Measurements from ENCODE around the gene GP2. TPM values are rescaled to one million over a fixed set of nuclear protein-coding genes. Genes with fewer than 3 reads are reported as not detected.

The GP2 gene
- total and polyA plus RNA-seq, 2 donors (not counting 1 experiment from before 2014, with no cell fraction given), result not detected

GRCh38 chr16:20355114-20355782 lies 27.9 kb upstream of the GP2 start:
- Histone ChIP-seq H3K9me3 (ENCODE audit: control insufficient read depth, insufficient read depth, low read depth, low read length) (no peaks in the 10 kb centered on the region), H3K9ac (ENCODE audit: insufficient read depth, low read length) (no peak overlapping the region), H2AFZ (ENCODE audit: low read length) (no peak overlapping the region), H4K20me1 (ENCODE audit: control insufficient read depth, extremely low read depth, insufficient read depth, low read length) (no peaks in the 10 kb centered on the region), H3K36me3 (ENCODE audit: control insufficient read depth, insufficient read depth, low read length) (no peaks in the 10 kb centered on the region), H3K27ac (ENCODE audit: insufficient read depth, low read length) (no peak overlapping the region), H3K4me2 (ENCODE audit: extremely low read depth, insufficient read depth, low read length) (no peak overlapping the region), H3K4me1 (ENCODE audit: control insufficient read depth, extremely low read depth, insufficient read depth, low read length) (no peaks in the 10 kb centered on the region), H3K79me2 (ENCODE audit: control insufficient read depth, insufficient read depth, low read length) (no peaks in the 10 kb centered on the region), H3K4me3 (replicated peaks in 1 of 4; ENCODE audit: control extremely low read depth in 1 of 4, insufficient read depth in 1 of 4, low read depth in 3 of 4, low read length in 4 of 4) (no peak overlapping the region), H3K27me3 (ENCODE audit: control insufficient read depth, insufficient read depth, low read length) (no peaks in the 10 kb centered on the region)
- no peak for TF ChIP-seq EZH2 (IDR thresholded peaks at IDR 0.05; ENCODE audit: low read length, missing control alignments)
- TF ChIP-seq, protein P1, sequence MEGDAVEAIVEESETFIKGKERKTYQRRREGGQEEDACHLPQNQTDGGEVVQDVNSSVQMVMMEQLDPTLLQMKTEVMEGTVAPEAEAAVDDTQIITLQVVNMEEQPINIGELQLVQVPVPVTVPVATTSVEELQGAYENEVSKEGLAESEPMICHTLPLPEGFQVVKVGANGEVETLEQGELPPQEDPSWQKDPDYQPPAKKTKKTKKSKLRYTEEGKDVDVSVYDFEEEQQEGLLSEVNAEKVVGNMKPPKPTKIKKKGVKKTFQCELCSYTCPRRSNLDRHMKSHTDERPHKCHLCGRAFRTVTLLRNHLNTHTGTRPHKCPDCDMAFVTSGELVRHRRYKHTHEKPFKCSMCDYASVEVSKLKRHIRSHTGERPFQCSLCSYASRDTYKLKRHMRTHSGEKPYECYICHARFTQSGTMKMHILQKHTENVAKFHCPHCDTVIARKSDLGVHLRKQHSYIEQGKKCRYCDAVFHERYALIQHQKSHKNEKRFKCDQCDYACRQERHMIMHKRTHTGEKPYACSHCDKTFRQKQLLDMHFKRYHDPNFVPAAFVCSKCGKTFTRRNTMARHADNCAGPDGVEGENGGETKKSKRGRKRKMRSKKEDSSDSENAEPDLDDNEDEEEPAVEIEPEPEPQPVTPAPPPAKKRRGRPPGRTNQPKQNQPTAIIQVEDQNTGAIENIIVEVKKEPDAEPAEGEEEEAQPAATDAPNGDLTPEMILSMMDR (conservative IDR thresholded peaks at IDR 0.05 in 1 of 2, IDR thresholded peaks at IDR 0.05 in 1 of 2; ENCODE audit: low read depth in 1 of 2, low read length in 2 of 2), result no peak
- DNase-seq (ENCODE audit: low read depth in 2 of 2), result no peak

DNA sequence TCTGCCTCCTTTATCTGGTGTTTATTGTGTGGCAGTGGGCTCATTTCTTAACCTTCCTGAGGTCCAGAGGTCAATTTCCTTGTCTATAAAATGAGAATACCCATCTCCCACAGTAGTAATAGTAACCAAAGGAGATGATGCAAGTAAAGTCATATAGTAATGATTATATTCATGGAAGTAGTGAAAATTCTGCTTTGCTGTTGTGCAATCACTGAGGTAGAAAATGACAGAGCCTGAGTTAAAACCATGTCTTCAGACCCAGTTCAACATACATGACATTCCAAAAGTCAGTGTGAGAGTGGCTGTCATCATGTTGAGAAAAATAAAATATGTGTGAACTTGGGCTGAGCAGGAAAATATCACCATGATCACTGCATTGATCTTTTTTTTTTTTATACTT lies 26.1 kb upstream of the GP2 start:
- Histone ChIP-seq H3K36me3 (ENCODE audit: control insufficient read depth, insufficient read depth, low read length) (no peaks in the 10 kb centered on the region), H4K20me1 (ENCODE audit: control insufficient read depth, extremely low read depth, insufficient read depth, low read length) (no peaks in the 10 kb centered on the region), H3K4me2 (ENCODE audit: extremely low read depth, insufficient read depth, low read length) (no peak overlapping the region), H3K27me3 (ENCODE audit: control insufficient read depth, insufficient read depth, low read length) (no peaks in the 10 kb centered on the region), H3K4me1 (ENCODE audit: control insufficient read depth, extremely low read depth, insufficient read depth, low read length) (no peaks in the 10 kb centered on the region), H3K27ac (ENCODE audit: insufficient read depth, low read length) (no peak overlapping the region), H3K4me3 (replicated peaks in 1 of 4; ENCODE audit: control extremely low read depth in 1 of 4, insufficient read depth in 1 of 4, low read depth in 3 of 4, low read length in 4 of 4) (no peak overlapping the region), H3K9me3 (ENCODE audit: control insufficient read depth, insufficient read depth, low read depth, low read length) (no peaks in the 10 kb centered on the region), H2AFZ (ENCODE audit: low read length) (no peak overlapping the region), H3K9ac (ENCODE audit: insufficient read depth, low read length) (no peak overlapping the region), H3K79me2 (ENCODE audit: control insufficient read depth, insufficient read depth, low read length) (no peaks in the 10 kb centered on the region)
- no peak for DNase-seq (ENCODE audit: low read depth in 2 of 2)
- TF ChIP-seq EZH2 (IDR thresholded peaks at IDR 0.05; ENCODE audit: low read length, missing control alignments), result no peak

- DNase-seq (ENCODE audit: low read depth in 2 of 2), result no peak
- Histone ChIP-seq H3K27me3 (ENCODE audit: control insufficient read depth, insufficient read depth, low read length) (no peaks in the 10 kb centered on the region), H3K36me3 (ENCODE audit: control insufficient read depth, insufficient read depth, low read length) (no peaks in the 10 kb centered on the region), H3K4me1 (ENCODE audit: control insufficient read depth, extremely low read depth, insufficient read depth, low read length) (no peaks in the 10 kb centered on the region), H3K9me3 (ENCODE audit: control insufficient read depth, insufficient read depth, low read depth, low read length) (no peaks in the 10 kb centered on the region), H4K20me1 (ENCODE audit: control insufficient read depth, extremely low read depth, insufficient read depth, low read length) (no peaks in the 10 kb centered on the region), H3K4me3 (replicated peaks in 1 of 4; ENCODE audit: control extremely low read depth in 1 of 4, insufficient read depth in 1 of 4, low read depth in 3 of 4, low read length in 4 of 4) (no peak within 1 kb of the TSS), H3K27ac (ENCODE audit: insufficient read depth, low read length) (no peak within 1 kb of the TSS), H2AFZ (ENCODE audit: low read length) (no peak within 1 kb of the TSS), H3K4me2 (ENCODE audit: extremely low read depth, insufficient read depth, low read length) (no peak within 1 kb of the TSS), H3K79me2 (ENCODE audit: control insufficient read depth, insufficient read depth, low read length) (no peaks in the 10 kb centered on the region), H3K9ac (ENCODE audit: insufficient read depth, low read length) (no peak within 1 kb of the TSS)
- TF ChIP-seq, protein P1 (conservative IDR thresholded peaks at IDR 0.05 in 1 of 2, IDR thresholded peaks at IDR 0.05 in 1 of 2; ENCODE audit: low read depth in 1 of 2, low read length in 2 of 2), result no peak
- TF ChIP-seq EZH2 (IDR thresholded peaks at IDR 0.05; ENCODE audit: low read length, missing control alignments), result no peak
Measured at GRCh38 chr16:20352615-20353014, 25.3 kb upstream of the GP2 start, which contains the start of gene UMOD. Gene UMOD (minus strand): TSS chr16:20352715. CDS start chr16:20350737, 1,978 bp downstream.

Measured in fibroblast of lung (primary cell).